ENCODE measurements around the gene THBS2. TPM values are rescaled to one million over a fixed set of nuclear protein-coding genes. Genes with fewer than 3 reads are reported as not detected.

THBS2 gene
- total RNA-seq, 1 donor from 2014 or later, result 18.6 TPM

DNA sequence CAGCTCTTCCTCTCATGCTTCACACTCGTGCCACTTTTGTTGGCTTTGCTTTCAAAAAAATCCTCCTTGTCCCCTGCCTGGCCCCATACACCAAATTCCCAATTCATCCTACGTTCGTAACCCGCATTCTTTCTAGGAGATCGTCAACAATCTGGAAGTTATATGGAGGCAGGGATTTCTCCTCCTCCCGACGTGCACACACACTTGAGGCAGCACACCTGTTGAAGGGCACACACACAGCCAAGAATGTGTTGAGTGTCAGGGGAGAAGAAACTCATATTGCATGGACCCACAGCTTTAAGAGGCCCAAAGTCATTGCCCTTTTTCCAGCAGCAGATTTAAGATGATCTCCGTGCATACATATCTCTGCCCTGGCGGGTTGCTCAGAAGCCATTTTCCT lies 28.9 kb downstream of the THBS2 start:
- no peak for DNase-seq (ENCODE audit: low spot score in 2 of 2, unreplicated experiment in 2 of 2)
- peaks cover 4% of the 10 kb centered on the region for H3K36me3 Mint-ChIP-seq
- no peak overlapping the region for H3K27ac Mint-ChIP-seq
- H3K4me3 Mint-ChIP-seq, result no peak overlapping the region
- no peaks in the 10 kb centered on the region for H3K27me3 Mint-ChIP-seq (ENCODE audit: low read depth)
- H3K4me1 Mint-ChIP-seq, result peaks cover 4% of the 10 kb centered on the region
- TF ChIP-seq, protein P1, sequence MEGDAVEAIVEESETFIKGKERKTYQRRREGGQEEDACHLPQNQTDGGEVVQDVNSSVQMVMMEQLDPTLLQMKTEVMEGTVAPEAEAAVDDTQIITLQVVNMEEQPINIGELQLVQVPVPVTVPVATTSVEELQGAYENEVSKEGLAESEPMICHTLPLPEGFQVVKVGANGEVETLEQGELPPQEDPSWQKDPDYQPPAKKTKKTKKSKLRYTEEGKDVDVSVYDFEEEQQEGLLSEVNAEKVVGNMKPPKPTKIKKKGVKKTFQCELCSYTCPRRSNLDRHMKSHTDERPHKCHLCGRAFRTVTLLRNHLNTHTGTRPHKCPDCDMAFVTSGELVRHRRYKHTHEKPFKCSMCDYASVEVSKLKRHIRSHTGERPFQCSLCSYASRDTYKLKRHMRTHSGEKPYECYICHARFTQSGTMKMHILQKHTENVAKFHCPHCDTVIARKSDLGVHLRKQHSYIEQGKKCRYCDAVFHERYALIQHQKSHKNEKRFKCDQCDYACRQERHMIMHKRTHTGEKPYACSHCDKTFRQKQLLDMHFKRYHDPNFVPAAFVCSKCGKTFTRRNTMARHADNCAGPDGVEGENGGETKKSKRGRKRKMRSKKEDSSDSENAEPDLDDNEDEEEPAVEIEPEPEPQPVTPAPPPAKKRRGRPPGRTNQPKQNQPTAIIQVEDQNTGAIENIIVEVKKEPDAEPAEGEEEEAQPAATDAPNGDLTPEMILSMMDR (IDR thresholded peaks at IDR 0.05; ENCODE audit: unreplicated experiment), result no peak
- no peaks in the 10 kb centered on the region for H3K9me3 Mint-ChIP-seq

DNA sequence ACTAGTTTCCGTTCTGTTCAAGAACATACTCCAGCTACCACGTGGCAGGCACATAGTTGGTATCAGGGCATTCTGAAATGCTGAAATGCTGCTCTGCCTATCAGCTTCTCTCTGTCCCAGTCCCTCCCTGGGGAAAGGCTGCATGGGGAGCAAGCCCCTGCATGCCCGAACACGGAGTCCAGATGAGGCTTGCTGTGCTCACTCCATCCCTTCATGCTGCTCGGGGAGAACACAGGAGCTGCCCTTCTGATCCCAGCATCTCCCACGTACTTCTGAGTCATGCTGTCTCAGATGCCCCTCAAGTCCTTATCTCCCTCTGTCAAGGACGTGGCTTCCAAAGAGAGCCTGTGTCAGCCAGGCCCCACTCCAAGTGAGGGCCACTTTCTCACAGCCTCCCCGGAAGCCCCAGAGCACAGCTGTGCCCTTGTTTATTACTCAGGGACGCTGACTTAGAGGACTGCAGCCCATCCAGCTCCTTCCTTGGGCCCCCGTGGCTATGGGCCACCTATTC lies 29.4 kb downstream of the THBS2 start:
- Mint-ChIP-seq H3K4me1 (no peaks in the 10 kb centered on the region), H3K27me3 (ENCODE audit: low read depth) (no peaks in the 10 kb centered on the region), H3K36me3 (peaks cover 4% of the 10 kb centered on the region), H3K9me3 (no peaks in the 10 kb centered on the region), H3K27ac (no peak overlapping the region), H3K4me3 (no peak overlapping the region)
- no peak for DNase-seq (ENCODE audit: low spot score in 2 of 2, unreplicated experiment in 2 of 2)
- TF ChIP-seq, protein P1 (IDR thresholded peaks at IDR 0.05; ENCODE audit: unreplicated experiment), result no peak

GRCh38 chr6:169223006-169223405 lies 30.6 kb downstream of the THBS2 start:
- H3K27me3 Mint-ChIP-seq (ENCODE audit: low read depth), result no peaks in the 10 kb centered on the region
- TF ChIP-seq, protein P1 (IDR thresholded peaks at IDR 0.05; ENCODE audit: unreplicated experiment), result no peak
- H3K9me3 Mint-ChIP-seq, result peaks cover 8% of the 10 kb centered on the region
- peaks cover 5% of the 10 kb centered on the region for H3K36me3 Mint-ChIP-seq
- H3K4me1 Mint-ChIP-seq, result no peaks in the 10 kb centered on the region
- DNase-seq (ENCODE audit: low spot score in 2 of 2, unreplicated experiment in 2 of 2), result no peak
- H3K4me3 Mint-ChIP-seq, result no peak overlapping the region
- H3K27ac Mint-ChIP-seq, result no peak overlapping the region

GRCh38 chr6:169222126-169222525 lies 31.5 kb downstream of the THBS2 start:
- no peak overlapping the region for H3K4me3 Mint-ChIP-seq
- peaks cover 5% of the 10 kb centered on the region for H3K36me3 Mint-ChIP-seq
- H3K9me3 Mint-ChIP-seq, result peaks cover 9% of the 10 kb centered on the region
- H3K27me3 Mint-ChIP-seq (ENCODE audit: low read depth), result no peaks in the 10 kb centered on the region
- H3K4me1 Mint-ChIP-seq, result no peaks in the 10 kb centered on the region
- TF ChIP-seq, protein P1 (IDR thresholded peaks at IDR 0.05; ENCODE audit: unreplicated experiment), result no peak
- DNase-seq (ENCODE audit: low spot score in 2 of 2, unreplicated experiment in 2 of 2), result no peak
- H3K27ac Mint-ChIP-seq, result no peak overlapping the region

- no peaks in the 10 kb centered on the region for H3K27me3 Mint-ChIP-seq (ENCODE audit: low read depth)
- H3K9me3 Mint-ChIP-seq, result peaks cover 9% of the 10 kb centered on the region
- TF ChIP-seq, protein P1 (IDR thresholded peaks at IDR 0.05; ENCODE audit: unreplicated experiment), result no peak
- H3K4me3 Mint-ChIP-seq, result no peak overlapping the region
- no peak overlapping the region for H3K27ac Mint-ChIP-seq
- peaks cover 5% of the 10 kb centered on the region for H3K36me3 Mint-ChIP-seq
- DNase-seq (ENCODE audit: low spot score in 2 of 2, unreplicated experiment in 2 of 2), result no peak
- H3K4me1 Mint-ChIP-seq, result no peaks in the 10 kb centered on the region
Observed at GRCh38 chr6:169221264-169221663, 32.4 kb downstream of the THBS2 start.

Measured in mesothelial cell of epicardium (in vitro differentiated cells).